ENCODE measurements around the gene AHCYL1. TPM values are rescaled to one million over a fixed set of nuclear protein-coding genes. Genes with fewer than 3 reads are reported as not detected.
"Not testable (repeated sequence)": the region's sequence is repeated elsewhere in the genome, so short reads cannot be mapped to it uniquely, and the experiment has no call there.

AHCYL1 gene
- total and polyA plus RNA-seq, 4 donors, result 24.9 to 40.7 (median 30.3) TPM

GRCh38 chr1:110024613-110025012, 40.0 kb downstream of the AHCYL1 start:
- H3K27me3 ChIP-seq (ENCODE audit: control insufficient read depth in 4 of 4, insufficient read depth in 4 of 4, low read length in 3 of 4), result no peaks in the 10 kb centered on the region
- H3K9ac ChIP-seq (ENCODE audit: low read depth in 1 of 2, low read length in 2 of 2), result no peak overlapping the region
- DNase-seq (ENCODE audit: low spot score), result no peak
- peaks cover 8 to 54% (median 37%) of the 10 kb centered on the region in 4 donors for H3K36me3 ChIP-seq (ENCODE audit: control insufficient read depth in 4 of 4, insufficient read depth in 3 of 4, low read depth in 1 of 4, low read length in 3 of 4)
- no peak for TF ChIP-seq ZBTB33 (IDR thresholded peaks at IDR 0.05)
- no peak for TF ChIP-seq GABPA (IDR thresholded peaks at IDR 0.05 in 1 of 2, conservative IDR thresholded peaks at IDR 0.05 in 1 of 2)
- no peak for TF ChIP-seq RXRA (IDR thresholded peaks at IDR 0.05)
- TF ChIP-seq HNF4A (conservative IDR thresholded peaks at IDR 0.05), result no peak
- TF ChIP-seq SP1 (IDR thresholded peaks at IDR 0.05), result no peak
- no peak for TF ChIP-seq NR2F2 (IDR thresholded peaks at IDR 0.05)
- TF ChIP-seq MAX (IDR thresholded peaks at IDR 0.05), result no peak
- no peak for TF ChIP-seq EGR1 (IDR thresholded peaks at IDR 0.05; ENCODE audit: low read depth in 2 of 2)
- TF ChIP-seq CTCF (IDR thresholded peaks at IDR 0.05; ENCODE audit: low read depth, low read length, missing input control), result no peak
- TF ChIP-seq TAF1 (conservative IDR thresholded peaks at IDR 0.05), result no peak
- no peak for TF ChIP-seq RAD21 (IDR thresholded peaks at IDR 0.05)
- TF ChIP-seq HNF4G (IDR thresholded peaks at IDR 0.05), result no peak
- TF ChIP-seq REST (IDR thresholded peaks at IDR 0.05), result no peak
- no peak for TF ChIP-seq ATF3 (IDR thresholded peaks at IDR 0.05)
- TF ChIP-seq FOXA2 (IDR thresholded peaks at IDR 0.05), result no peak
- no peak for TF ChIP-seq FOXA1 (IDR thresholded peaks at IDR 0.05)
- no peak for TF ChIP-seq JUND (IDR thresholded peaks at IDR 0.05)
- no peak for TF ChIP-seq YY1 (IDR thresholded peaks at IDR 0.05)
- no peak overlapping the region for H3K4me3 ChIP-seq (ENCODE audit: low read depth in 1 of 3, low read length in 3 of 3)
- no peak overlapping the region for H3K27ac ChIP-seq (ENCODE audit: low read depth in 1 of 2, low read length in 2 of 2)
- H3K9me3 ChIP-seq (ENCODE audit: control insufficient read depth in 4 of 4, low read length in 3 of 4), result no peaks in the 10 kb centered on the region
- WGBS, result 96% methylated on average over 4 of the region's 4 CpGs
- no peaks in the 10 kb centered on the region for H3K4me1 ChIP-seq (ENCODE audit: control insufficient read depth in 4 of 4, insufficient read depth in 4 of 4, low read length in 3 of 4)

- peak overlapping the region in 1 of 2 donors; percentile 51 for H3K27ac ChIP-seq (ENCODE audit: low read depth in 1 of 2, low read length in 2 of 2)
- not testable (repeated sequence) for H3K9me3 ChIP-seq (ENCODE audit: control insufficient read depth in 4 of 4, low read length in 3 of 4); DNase-seq (ENCODE audit: low spot score); H3K36me3 ChIP-seq (ENCODE audit: control insufficient read depth in 4 of 4, insufficient read depth in 3 of 4, low read depth in 1 of 4, low read length in 3 of 4); H3K9ac ChIP-seq (ENCODE audit: low read depth in 1 of 2, low read length in 2 of 2); H3K27me3 ChIP-seq (ENCODE audit: control insufficient read depth in 4 of 4, insufficient read depth in 4 of 4, low read length in 3 of 4)
- peak overlapping the region in 1 of 3 donors; percentile 3 for H3K4me3 ChIP-seq (ENCODE audit: low read depth in 1 of 3, low read length in 3 of 3)
- H3K4me1 ChIP-seq (ENCODE audit: control insufficient read depth in 4 of 4, insufficient read depth in 4 of 4, low read length in 3 of 4), result peaks cover 2 to 24% (median 14%) of the 10 kb centered on the region in 4 donors
- WGBS, result 76% methylated on average over 4 of the region's 4 CpGs
Measured at GRCh38 chr1:110030687-110031086, 46.1 kb downstream of the AHCYL1 start.
